Caco-2 (cell line): ENCODE results near the gene RTF2. TPM values are rescaled to one million over a fixed set of nuclear protein-coding genes. Genes with fewer than 3 reads are reported as not detected.

Experiments
- BruUV-seq: library from RNA; stranded (reverse); fragments of 400-500 nt; replicated peaks from 2 replicates; lab custom pipeline; 2021; lab: Mats Ljungman, UMichigan
- CTCF ChIA-PET: fragments of 300-600 bp; sonication (Branson Sonifier 250); formaldehyde crosslinking; loops from one replicate; lab custom pipeline; 2022; ENCODE audit warnings: antibody characterized with exemption; lab: Charles Lee
- POLR2A ChIA-PET: fragments of 300-600 bp; sonication (Branson Sonifier 250); formaldehyde crosslinking; loops from one replicate; lab custom pipeline; 2022; ENCODE audit warnings: antibody characterized with exemption; lab: Charles Lee
- DNase-seq, 2 experiments: peaks; one replicate each; pipeline versions ENCODE4 v3.0.0 to v3.0.0-alpha.2; 2020 to 2022
- H3K27me3 ChIP-seq: replicated peaks from 2 replicates; pipeline ENCODE4 v1.6.0; 2011; ENCODE audit warnings: low read length; ENCODE audit not compliant: control insufficient read depth, insufficient read depth
- H3K36me3 ChIP-seq: 2 replicates; pipeline ENCODE4 v1.5.1; 2011; ENCODE audit warnings: low read length; ENCODE audit not compliant: control insufficient read depth, insufficient read depth
- H3K4me1 ChIP-seq: fragments of 250-450 bp; sonication (Bioruptor Pico); 2 replicates; pipeline ENCODE4 v1.5.1; 2020; ENCODE audit warnings: mild to moderate bottlenecking
- H3K4me3 ChIP-seq: 2 replicates; pipeline ENCODE4 v1.5.1; 2011; ENCODE audit warnings: low read depth, mild to moderate bottlenecking, control low read depth, low read length
- H3K9me3 ChIP-seq: fragments of 250-450 bp; sonication (Bioruptor Pico); 2 replicates; pipeline ENCODE4 v1.5.1; 2020; ENCODE audit warnings: mild to moderate bottlenecking, moderate library complexity
- H3K27ac Mint-ChIP-seq: one replicate; pipeline ENCODE4 v1.8.0; 2022; ENCODE audit warnings: mixed read lengths; ENCODE audit not compliant: unreplicated experiment
- H3K27me3 Mint-ChIP-seq: one replicate; pipeline ENCODE4 v1.8.0; 2022; ENCODE audit warnings: mixed read lengths; ENCODE audit not compliant: insufficient read depth, unreplicated experiment
- H3K36me3 Mint-ChIP-seq: one replicate; pipeline ENCODE4 v1.8.0; 2022; ENCODE audit warnings: mild to moderate bottlenecking, mixed read lengths; ENCODE audit not compliant: insufficient read depth, unreplicated experiment
- H3K4me1 Mint-ChIP-seq: one replicate; pipeline ENCODE4 v1.8.0; 2022; ENCODE audit warnings: low read depth, mixed read lengths; ENCODE audit not compliant: unreplicated experiment
- H3K4me3 Mint-ChIP-seq: one replicate; pipeline ENCODE4 v1.8.0; 2022; ENCODE audit warnings: mild to moderate bottlenecking, moderate library complexity, mixed read lengths; ENCODE audit not compliant: unreplicated experiment
- H3K9me3 Mint-ChIP-seq: one replicate; pipeline ENCODE4 v1.8.0; 2022; ENCODE audit warnings: mixed read lengths; ENCODE audit not compliant: unreplicated experiment
- CTCF ChIP-seq, 2 experiments: fragments of 200-600 bp in 1 of 2; IDR thresholded peaks; 1 replicate in 1 of 2; 2 replicates in 1 of 2; pipeline versions ENCODE4 v1.5.1 to v1.8.0; 2011 to 2022; ENCODE audit warnings: antibody characterized with exemption in 1 of 2, control low read depth in 1 of 2, inconsistent platforms in 1 of 2, low read depth in 1 of 2, low read length in 1 of 2, mild to moderate bottlenecking in 1 of 2, moderate library complexity in 1 of 2; ENCODE audit not compliant: insufficient read depth in 1 of 2, severe bottlenecking in 1 of 2, unreplicated experiment in 1 of 2
- intact Hi-C: fragments of 100-400 bp; cut with micrococcal nuclease; formaldehyde crosslinking; loops from one replicate; pipeline ENCODE4 v1.10.0; 2022; ENCODE audit not compliant: unreplicated experiment
- total RNA-seq: library from RNA; stranded (reverse); gene quantifications from 2 replicates; pipeline ENCODE4 v1.2.3, GENCODE V29; 2022

RTF2 gene
- total RNA-seq, 1 experiment from 2014 or later, result 157 TPM

DNA sequence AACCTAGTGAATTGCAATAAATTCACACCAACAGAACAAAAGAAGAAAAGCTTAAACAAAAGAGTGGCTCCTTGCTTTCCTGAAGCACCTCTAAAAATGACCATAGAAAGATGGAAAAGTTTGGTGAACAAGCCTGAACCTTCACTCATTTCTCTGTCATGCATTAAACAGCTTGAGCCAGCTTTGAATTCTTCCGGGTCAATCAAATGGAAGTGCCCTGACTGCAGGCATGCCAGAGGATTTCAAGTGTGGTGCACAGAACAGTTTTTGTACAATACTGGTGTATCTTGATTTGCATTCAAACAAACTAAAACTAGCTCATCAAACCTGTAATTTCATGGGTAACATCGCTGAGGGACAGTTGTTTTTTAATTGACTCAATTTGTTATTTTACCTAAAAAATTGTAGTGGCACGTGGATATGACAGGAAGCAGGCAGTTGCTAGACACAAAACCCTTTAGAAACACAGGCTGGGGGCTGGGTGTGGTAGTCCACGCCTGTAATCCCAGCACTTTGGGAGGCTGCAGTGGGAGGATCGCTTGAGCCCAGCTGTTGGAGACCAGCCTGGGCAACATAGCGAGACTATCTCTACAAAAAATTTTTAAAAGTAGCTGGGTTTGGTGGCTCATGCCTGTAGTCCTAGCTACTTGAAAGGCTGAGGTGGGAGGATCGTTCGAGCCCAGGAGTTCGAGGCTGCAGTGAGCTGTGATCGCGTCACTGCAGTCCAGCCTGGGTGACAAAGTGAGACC lies 47.3 kb upstream of the RTF2 start:
- POLR2A ChIA-PET, result no interaction called here
- BruUV-seq, result no TSS peak
- intact Hi-C loops, result no loop called here

DNA sequence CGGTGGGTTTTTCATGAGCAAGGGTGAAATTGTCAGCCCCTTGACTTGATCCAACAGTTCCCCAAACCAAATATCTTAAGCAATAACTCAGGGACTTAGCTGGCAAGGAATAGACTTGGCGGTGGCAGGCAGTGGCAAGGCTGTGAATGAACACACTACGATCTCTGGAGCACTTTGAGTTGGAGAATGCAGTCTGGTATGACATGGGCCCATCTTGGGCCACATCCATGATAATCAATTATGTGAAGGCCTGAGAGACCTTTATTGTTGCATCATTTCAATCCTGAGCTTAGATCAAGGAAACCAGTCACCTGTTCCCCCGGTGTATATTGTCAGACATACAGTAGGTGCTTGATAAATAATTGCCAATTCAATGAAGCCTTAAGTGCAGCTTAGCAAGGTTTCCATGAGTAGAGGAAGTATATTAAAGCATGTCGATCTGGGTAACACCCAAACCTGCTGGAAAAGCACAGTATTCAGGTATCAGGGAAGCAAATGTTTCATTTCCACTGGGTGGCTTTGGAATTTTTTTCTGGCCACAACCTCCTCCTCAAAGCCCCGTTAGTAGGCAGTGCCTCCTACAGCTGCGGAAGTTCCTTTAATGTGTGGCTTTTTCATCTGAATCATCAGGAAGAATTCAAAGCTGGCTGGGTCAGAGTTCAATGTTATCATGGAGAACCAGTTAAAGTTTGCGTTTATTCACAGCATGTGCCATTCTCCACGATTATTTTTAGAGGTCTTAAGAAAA lies 46.2 kb upstream of the RTF2 start:
- H3K9me3 ChIP-seq, result no peaks in the 10 kb centered on the region
- H3K4me3 Mint-ChIP-seq, result no peak overlapping the region
- POLR2A ChIA-PET, result no interaction called here
- H3K4me1 Mint-ChIP-seq, result peaks cover 27% of the 10 kb centered on the region
- TF ChIP-seq CTCF (IDR thresholded peaks at IDR 0.05; ENCODE audit: insufficient read depth in 1 of 2, low read depth in 1 of 2, low read length in 1 of 2, severe bottlenecking in 1 of 2, unreplicated experiment in 1 of 2), result no peak
- H3K36me3 Mint-ChIP-seq, result no peaks in the 10 kb centered on the region
- H3K27ac Mint-ChIP-seq, result no peak overlapping the region
- no peaks in the 10 kb centered on the region for H3K9me3 Mint-ChIP-seq
- BruUV-seq, result no TSS peak
- peaks cover 20% of the 10 kb centered on the region for H3K4me1 ChIP-seq
- DNase-seq, result no peak
- no peaks in the 10 kb centered on the region for H3K27me3 Mint-ChIP-seq
- intact Hi-C loops, result loop anchor here (1.0 kb wide), 1 partner anchor 36 kb away; no protein-coding TSS in a partner anchor
- H3K4me3 ChIP-seq, result no peak overlapping the region
- no peaks in the 10 kb centered on the region for H3K36me3 ChIP-seq
- CTCF ChIA-PET, result interaction anchor here (1.4 kb wide), 1 partner anchor 30 kb away, joined by 4 read pairs; the partner anchor contains the start of genes AURKA and CSTF1
- H3K27me3 ChIP-seq, result no peaks in the 10 kb centered on the region

More for the DNA sequence above, 47.3 kb upstream of the RTF2 start:
- Mint-ChIP-seq H3K9me3 (no peaks in the 10 kb centered on the region), H3K36me3 (no peaks in the 10 kb centered on the region), H3K27me3 (no peaks in the 10 kb centered on the region), H3K4me3 (no peak overlapping the region), H3K27ac (no peak overlapping the region), H3K4me1 (peaks cover 27% of the 10 kb centered on the region)
- no peak for DNase-seq
- CTCF ChIA-PET, result interaction anchor here (1.0 kb wide), 1 partner anchor 12 kb away, joined by 3 read pairs; no protein-coding TSS in a partner anchor
- H3K4me1 ChIP-seq, result peaks cover 20% of the 10 kb centered on the region
- H3K9me3 ChIP-seq, result no peaks in the 10 kb centered on the region
- H3K4me3 ChIP-seq, result no peak overlapping the region
- no peaks in the 10 kb centered on the region for H3K36me3 ChIP-seq
- no peaks in the 10 kb centered on the region for H3K27me3 ChIP-seq
- no peak for TF ChIP-seq CTCF (IDR thresholded peaks at IDR 0.05; ENCODE audit: insufficient read depth in 1 of 2, low read depth in 1 of 2, low read length in 1 of 2, severe bottlenecking in 1 of 2, unreplicated experiment in 1 of 2)

DNA sequence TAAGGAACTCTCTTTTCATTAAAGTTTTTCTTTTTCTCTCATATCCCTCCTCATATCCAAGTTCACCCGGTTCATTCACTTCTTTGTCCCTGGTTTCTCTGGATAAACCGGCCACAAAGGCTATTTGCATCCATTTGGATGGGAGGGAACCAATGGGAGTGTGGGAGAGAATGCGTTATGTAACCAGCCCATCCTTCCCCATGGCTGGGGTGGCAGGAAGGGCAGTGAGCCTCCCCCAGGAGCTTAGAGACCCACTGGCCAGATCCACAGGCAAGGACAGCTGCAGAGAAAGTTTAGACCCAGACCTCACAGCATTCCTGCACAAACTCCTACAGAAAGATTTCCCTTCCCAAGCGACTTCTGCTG lies 45.6 kb upstream of the RTF2 start:
- H3K4me3 ChIP-seq, result no peak overlapping the region
- DNase-seq, result no peak
- Mint-ChIP-seq H3K27ac (no peak overlapping the region), H3K4me1 (peaks cover 26% of the 10 kb centered on the region), H3K4me3 (no peak overlapping the region), H3K9me3 (no peaks in the 10 kb centered on the region), H3K27me3 (no peaks in the 10 kb centered on the region), H3K36me3 (no peaks in the 10 kb centered on the region)
- H3K36me3 ChIP-seq, result no peaks in the 10 kb centered on the region
- TF ChIP-seq CTCF (IDR thresholded peaks at IDR 0.05; ENCODE audit: insufficient read depth in 1 of 2, low read depth in 1 of 2, low read length in 1 of 2, severe bottlenecking in 1 of 2, unreplicated experiment in 1 of 2), result no peak
- ChIA-PET POLR2A (no interaction called here), CTCF (interaction anchor here (1.4 kb wide), 1 partner anchor 31 kb away, joined by 4 read pairs; the partner anchor contains the start of genes AURKA and CSTF1)
- intact Hi-C loops, result loop anchor here (1.0 kb wide), 1 partner anchor 35 kb away; no protein-coding TSS in a partner anchor
- BruUV-seq, result no TSS peak
- peaks cover 20% of the 10 kb centered on the region for H3K4me1 ChIP-seq
- no peaks in the 10 kb centered on the region for H3K9me3 ChIP-seq
- no peaks in the 10 kb centered on the region for H3K27me3 ChIP-seq
